Astrocyte of the spinal cord (primary cell): ENCODE data around the gene TTC39A.

Source experiments
- DNase-seq: peaks from one replicate; pipeline ENCODE4 v3.0.0; 2011; ENCODE audit warnings: low read depth, low spot score
- H3K4me3 ChIP-seq: 2 replicates; pipeline ENCODE4 v1.5.1; 2011; ENCODE audit warnings: low read depth, mild to moderate bottlenecking, low read length, moderate library complexity
- CTCF ChIP-seq: IDR thresholded peaks from 2 replicates; pipeline ENCODE4 v1.5.1; 2012; ENCODE audit warnings: low read depth, mild to moderate bottlenecking, low read length, inconsistent platforms
- in situ Hi-C: cut with HindIII; loops from 2 replicates; pipeline ENCODE4 v1.10.0; 2017; ENCODE audit warnings: low sequenced_read_pairs

The TTC39A gene

GRCh38 chr1:51329443-51330325 is 678 bp downstream of the TTC39A start:
- TF ChIP-seq CTCF, result no peak
- in situ Hi-C loops, result no loop called here
- no peak overlapping the region for H3K4me3 ChIP-seq
- DNase-seq, result no peak

GRCh38 chr1:51328926-51329325 is 1.4 kb downstream of the TTC39A start:
- in situ Hi-C loops, result no loop called here
- no peak for TF ChIP-seq CTCF
- no peak overlapping the region for H3K4me3 ChIP-seq

GRCh38 chr1:51328279-51328678 is 2.1 kb downstream of the TTC39A start:
- DNase-seq, result peak; percentile 25
- in situ Hi-C loops, result no loop called here
- H3K4me3 ChIP-seq, result no peak overlapping the region
- TF ChIP-seq CTCF, result no peak

More at GRCh38 chr1:51328926-51329325, 1.4 kb downstream of the TTC39A start:
- DNase-seq, result no peak

- DNase-seq, result no peak
- TF ChIP-seq CTCF, result no peak
- H3K4me3 ChIP-seq, result no peak overlapping the region
- in situ Hi-C loops, result no loop called here
Observed at GRCh38 chr1:51327386-51327785, 3.0 kb downstream of the TTC39A start.

GRCh38 chr1:51326839-51327238 is 3.5 kb downstream of the TTC39A start:
- no peak for TF ChIP-seq CTCF
- in situ Hi-C loops, result no loop called here
- no peak overlapping the region for H3K4me3 ChIP-seq
- no peak for DNase-seq

- no peak overlapping the region for H3K4me3 ChIP-seq
- TF ChIP-seq CTCF, result no peak
- in situ Hi-C loops, result no loop called here
- DNase-seq, result no peak
Observed at GRCh38 chr1:51325878-51326755, 4.2 kb downstream of the TTC39A start.
